ENCODE measurements around the gene DPP4. TPM values are rescaled to one million over a fixed set of nuclear protein-coding genes. Genes with fewer than 3 reads are reported as not detected.
A peak's percentile ranks its signal among the peaks of the same experiment; 100 is the strongest.

Gene DPP4
- total and polyA plus RNA-seq, 2 of the 13 experiments (the other 11 are each of a cell fraction or from before 2014, with no cell fraction given): 39.4 to 109 TPM

- in situ Hi-C loops (cut with HindIII; ENCODE audit: extremely low pct_ligation_motif_present, low pct_unique_long_range_greater_than_20kb) (no loop called here), intact Hi-C loops (cut with micrococcal nuclease; ENCODE audit: unreplicated experiment) (loop anchor here (1.0 kb wide), 2 partner anchors 9 to 11 kb away; no protein-coding TSS in a partner anchor)
- no peak overlapping the region for H3K27ac ChIP-seq (ENCODE audit: extremely low read length, insufficient read depth, low read length)
- H3K4me3 ChIP-seq (replicated peaks in 1 of 3; ENCODE audit: insufficient read depth in 1 of 3, low read depth in 2 of 3, low read length in 3 of 3): no peak overlapping the region
- H2AFZ ChIP-seq (ENCODE audit: low read length): no peak overlapping the region
- H3K4me2 ChIP-seq (ENCODE audit: low read depth, low read length): no peak overlapping the region
- H3K4me1 ChIP-seq (ENCODE audit: insufficient read depth, low read length): peaks cover 39% of the 10 kb centered on the region
- ChIA-PET CTCF (ENCODE audit: low intra/inter-chr PET ratio, low total read pairs) (no interaction called here), POLR2A (interaction anchor here (1.0 kb wide), 1 partner anchor 25 kb away, joined by 4 read pairs; no protein-coding TSS in a partner anchor)
- no peak overlapping the region for H3K9ac ChIP-seq (ENCODE audit: insufficient read depth, low read depth, low read length)
- H3K9me3 ChIP-seq (ENCODE audit: low read length): no peaks in the 10 kb centered on the region
- no peaks in the 10 kb centered on the region for H3K36me3 ChIP-seq (replicated peaks in 1 of 2; ENCODE audit: control insufficient read depth in 1 of 2, insufficient read depth in 2 of 2, low read length in 2 of 2)
- DNase-seq (ENCODE audit: low spot score) (no peak), ATAC-seq (no peak), FAIRE-seq (peak; percentile 40)
- no peaks in the 10 kb centered on the region for H4K20me1 ChIP-seq (ENCODE audit: insufficient read depth, low read length)
- BruUV-seq (replicated peaks): no TSS peak
- no peaks in the 10 kb centered on the region for H3K27me3 ChIP-seq (ENCODE audit: control insufficient read depth in 1 of 2, insufficient read depth in 2 of 2, low read length in 2 of 2)
- H3K79me2 ChIP-seq (ENCODE audit: insufficient read depth, low read length): no peaks in the 10 kb centered on the region
- 95% methylated on average over 5 of the region's 5 CpGs for WGBS (ENCODE audit: low lambda C conversion rate)
- TF ChIP-seq, protein P1, sequence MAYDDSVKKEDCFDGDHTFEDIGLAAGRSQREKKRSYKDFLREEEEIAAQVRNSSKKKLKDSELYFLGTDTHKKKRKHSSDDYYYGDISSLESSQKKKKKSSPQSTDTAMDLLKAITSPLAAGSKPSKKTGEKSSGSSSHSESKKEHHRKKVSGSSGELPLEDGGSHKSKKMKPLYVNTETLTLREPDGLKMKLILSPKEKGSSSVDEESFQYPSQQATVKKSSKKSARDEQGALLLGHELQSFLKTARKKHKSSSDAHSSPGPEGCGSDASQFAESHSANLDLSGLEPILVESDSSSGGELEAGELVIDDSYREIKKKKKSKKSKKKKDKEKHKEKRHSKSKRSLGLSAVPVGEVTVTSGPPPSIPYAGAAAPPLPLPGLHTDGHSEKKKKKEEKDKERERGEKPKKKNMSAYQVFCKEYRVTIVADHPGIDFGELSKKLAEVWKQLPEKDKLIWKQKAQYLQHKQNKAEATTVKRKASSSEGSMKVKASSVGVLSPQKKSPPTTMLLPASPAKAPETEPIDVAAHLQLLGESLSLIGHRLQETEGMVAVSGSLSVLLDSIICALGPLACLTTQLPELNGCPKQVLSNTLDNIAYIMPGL (CRISPR knock-in tag; IDR thresholded peaks at IDR 0.05; ENCODE audit: borderline replicate concordance in 1 of 2, low read depth in 1 of 2): no peak
- TF ChIP-seq ZFP41 (CRISPR knock-in tag; IDR thresholded peaks at IDR 0.05; ENCODE audit: borderline replicate concordance) (no peak), TRAFD1 (CRISPR knock-in tag; IDR thresholded peaks at IDR 0.05; ENCODE audit: borderline replicate concordance) (no peak), SMAD3 (CRISPR knock-in tag; IDR thresholded peaks at IDR 0.05) (no peak), ZBTB38 (CRISPR knock-in tag; IDR thresholded peaks at IDR 0.05) (no peak), ZMYM2 (CRISPR knock-in tag; IDR thresholded peaks at IDR 0.05) (no peak), ZSCAN30 (CRISPR knock-in tag; IDR thresholded peaks at IDR 0.05) (no peak), NCOR1 (IDR thresholded peaks at IDR 0.05; ENCODE audit: borderline replicate concordance, low read length) (no peak), SNAPC2 (CRISPR knock-in tag; IDR thresholded peaks at IDR 0.05) (no peak)
Measured at GRCh38 chr2:162099836-162100235, 25.8 kb upstream of the DPP4 start.
